G401 (cell line): Measurements from ENCODE around the gene DLL4. TPM values are rescaled to one million over a fixed set of nuclear protein-coding genes. Genes with fewer than 3 reads are reported as not detected.

Experiments used
- DNase-seq: peaks from one replicate; pipeline ENCODE4 v3.0.0-alpha.2; 2015; ENCODE audit warnings: low spot score
- in situ Hi-C: cut with HindIII; loops from 2 replicates; pipeline ENCODE4 v1.10.0; 2016; ENCODE audit warnings: low sequenced_read_pairs, mixed read lengths
- total RNA-seq: library from RNA; depleted of rRNA; stranded (reverse); fragments of >200 nt; shearing (Covaris generic); gene quantifications from 2 replicates; pipeline ENCODE4 v1.2.3, GENCODE V29; 2014

The DLL4 gene
- total RNA-seq, 1 experiment from 2014 or later, result 0.20 TPM

DNA sequence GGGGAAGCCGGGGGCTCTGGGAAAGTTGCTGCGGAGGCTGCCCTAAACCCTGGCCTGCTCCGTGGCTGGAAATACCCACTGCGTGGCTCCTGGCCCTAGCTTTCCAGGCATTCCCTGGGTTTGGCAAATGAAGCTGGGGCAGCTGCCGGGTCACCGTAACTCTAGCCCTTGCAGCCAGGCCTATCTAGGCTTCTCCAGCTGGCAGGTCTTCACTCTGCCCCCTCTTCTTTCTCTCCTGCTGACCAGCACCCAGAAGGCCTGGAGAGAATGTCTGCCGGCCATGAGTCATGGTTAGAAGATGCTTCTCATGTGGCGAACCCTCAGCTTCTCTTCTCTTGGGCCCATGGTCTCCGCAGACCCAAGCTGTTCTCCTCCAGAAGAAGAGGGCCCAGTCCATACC, 5.6 kb upstream of the DLL4 start:
- in situ Hi-C loops, result no loop called here

DNA sequence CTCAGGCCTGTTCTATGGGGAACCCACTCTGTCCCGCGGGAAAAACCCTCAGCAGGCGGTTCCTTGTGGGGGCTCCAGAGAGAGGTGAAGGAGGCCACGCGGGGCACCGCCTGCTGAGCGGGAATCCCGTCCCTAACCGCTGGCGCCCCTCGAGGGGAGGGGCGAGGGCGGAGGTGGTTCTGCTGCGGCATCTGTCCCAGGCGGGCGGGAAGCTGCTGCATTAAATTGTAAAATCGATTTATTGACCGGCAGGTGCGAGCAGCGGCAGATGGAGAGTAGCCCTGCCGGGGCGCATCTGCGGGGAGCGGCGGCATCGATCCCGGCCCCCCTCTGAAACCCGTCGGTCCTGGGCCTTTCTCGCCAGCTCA, 3.7 kb upstream of the DLL4 start:
- in situ Hi-C loops, result no loop called here
- no peak for DNase-seq

More for the DNA sequence above, 5.6 kb upstream of the DLL4 start:
- DNase-seq, result no peak

- in situ Hi-C loops, result no loop called here
- DNase-seq, result peak; percentile 42
These were observed 3.1 kb upstream of the DLL4 start for GRCh38 chr15:40925863-40926658.

DNA sequence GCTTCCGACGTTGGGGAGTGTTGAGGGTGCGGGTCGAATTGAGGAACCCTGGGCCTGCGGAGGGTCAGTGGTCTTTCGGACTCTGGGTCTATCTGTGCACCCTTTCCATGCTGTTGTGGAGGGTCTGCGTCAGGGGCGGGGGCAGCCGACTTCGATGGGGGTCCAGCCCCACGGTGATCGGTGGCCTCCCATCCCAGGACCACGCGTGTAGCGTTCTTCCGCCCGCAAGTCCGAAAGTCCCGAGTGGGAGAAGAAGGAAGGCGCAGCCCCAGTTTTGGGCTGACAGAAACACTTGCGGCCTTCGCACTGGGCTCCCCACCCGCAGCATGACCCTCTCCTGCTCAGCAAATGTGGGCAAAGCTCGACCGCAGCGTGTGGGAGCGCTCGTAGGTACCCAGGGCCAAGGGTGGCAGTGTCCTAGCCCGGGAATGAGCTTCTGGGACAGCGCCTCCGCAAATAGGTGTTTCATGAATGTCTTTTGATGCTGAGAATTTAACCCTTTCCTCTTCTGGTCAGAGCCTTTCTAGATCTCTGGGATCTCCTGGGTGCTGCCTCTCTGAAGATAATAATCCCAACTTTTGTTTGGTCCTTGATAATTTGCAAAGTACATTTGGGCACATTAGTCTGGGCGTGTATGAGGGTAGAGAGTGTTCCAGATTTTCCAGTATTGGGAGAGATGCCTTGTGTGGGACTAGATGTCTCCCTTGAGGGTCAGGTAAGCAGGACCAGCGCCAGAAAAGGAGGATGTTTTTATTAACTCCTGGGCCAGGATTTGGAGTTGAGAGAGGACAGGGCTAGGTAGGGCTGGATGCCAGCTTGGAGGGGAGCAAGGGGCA, 2.3 kb upstream of the DLL4 start:
- DNase-seq, result no peak
- in situ Hi-C loops, result no loop called here

GRCh38 chr15:40927495-40927872, 1.7 kb upstream of the DLL4 start:
- DNase-seq, result no peak

DNA sequence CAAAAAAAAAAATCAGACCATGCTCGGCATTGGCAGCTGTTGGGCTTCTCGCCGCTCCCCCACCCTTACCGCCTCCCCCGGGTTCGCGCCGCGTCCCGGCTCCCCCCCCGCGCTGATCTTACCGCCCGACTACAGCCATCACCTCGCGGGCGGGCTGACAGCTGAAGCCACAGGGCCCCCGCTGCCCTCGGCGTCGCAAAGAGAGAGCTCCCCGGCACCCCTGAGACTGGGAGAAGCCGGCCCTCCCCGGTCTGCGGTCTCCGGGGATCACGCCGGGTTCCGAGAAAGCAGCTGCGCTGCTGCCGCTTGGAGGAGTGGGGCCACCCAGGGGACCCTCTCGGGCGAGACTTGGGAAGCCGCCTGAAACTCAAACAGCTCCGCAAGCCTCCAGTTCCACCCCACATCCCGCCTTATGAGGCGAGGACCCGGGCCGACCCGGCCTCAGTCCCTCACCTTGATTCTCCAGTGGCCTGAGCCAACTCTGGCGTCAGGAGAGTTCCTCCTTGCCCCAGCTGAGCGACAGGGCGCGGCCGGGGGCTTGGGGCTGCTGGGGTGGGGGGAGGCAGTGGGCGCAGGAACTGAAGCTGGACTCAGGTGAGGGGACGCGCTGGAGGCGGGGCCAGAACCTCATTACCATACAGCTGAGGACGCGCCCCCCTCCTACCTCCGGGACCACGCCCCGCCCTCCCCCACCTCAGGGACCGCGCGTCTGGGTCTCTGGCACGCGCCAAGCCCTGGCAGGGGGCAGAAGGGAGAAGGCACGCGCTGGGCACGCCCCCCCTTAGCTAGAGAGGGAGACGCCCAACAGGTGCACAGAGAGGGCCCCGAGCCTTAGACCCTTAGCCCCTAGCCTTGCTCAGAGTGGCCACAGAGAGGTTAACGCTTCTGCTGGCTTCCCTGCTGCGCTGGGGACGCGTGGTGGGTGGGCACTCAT, 1.0 kb upstream of the DLL4 start:
- DNase-seq, result no peak

More at GRCh38 chr15:40927495-40927872, 1.7 kb upstream of the DLL4 start:
- in situ Hi-C loops, result no loop called here

GRCh38 chr15:40929660-40930429, 705 bp downstream of the DLL4 start:
- DNase-seq, result no peak

More for the DNA sequence above, 1.0 kb upstream of the DLL4 start:
- in situ Hi-C loops, result no loop called here

GRCh38 chr15:40930430-40931299, 1.5 kb downstream of the DLL4 start:
- peak; percentile 72 for DNase-seq
- in situ Hi-C loops, result no loop called here

More at GRCh38 chr15:40929660-40930429, 705 bp downstream of the DLL4 start:
- in situ Hi-C loops, result no loop called here

DNA sequence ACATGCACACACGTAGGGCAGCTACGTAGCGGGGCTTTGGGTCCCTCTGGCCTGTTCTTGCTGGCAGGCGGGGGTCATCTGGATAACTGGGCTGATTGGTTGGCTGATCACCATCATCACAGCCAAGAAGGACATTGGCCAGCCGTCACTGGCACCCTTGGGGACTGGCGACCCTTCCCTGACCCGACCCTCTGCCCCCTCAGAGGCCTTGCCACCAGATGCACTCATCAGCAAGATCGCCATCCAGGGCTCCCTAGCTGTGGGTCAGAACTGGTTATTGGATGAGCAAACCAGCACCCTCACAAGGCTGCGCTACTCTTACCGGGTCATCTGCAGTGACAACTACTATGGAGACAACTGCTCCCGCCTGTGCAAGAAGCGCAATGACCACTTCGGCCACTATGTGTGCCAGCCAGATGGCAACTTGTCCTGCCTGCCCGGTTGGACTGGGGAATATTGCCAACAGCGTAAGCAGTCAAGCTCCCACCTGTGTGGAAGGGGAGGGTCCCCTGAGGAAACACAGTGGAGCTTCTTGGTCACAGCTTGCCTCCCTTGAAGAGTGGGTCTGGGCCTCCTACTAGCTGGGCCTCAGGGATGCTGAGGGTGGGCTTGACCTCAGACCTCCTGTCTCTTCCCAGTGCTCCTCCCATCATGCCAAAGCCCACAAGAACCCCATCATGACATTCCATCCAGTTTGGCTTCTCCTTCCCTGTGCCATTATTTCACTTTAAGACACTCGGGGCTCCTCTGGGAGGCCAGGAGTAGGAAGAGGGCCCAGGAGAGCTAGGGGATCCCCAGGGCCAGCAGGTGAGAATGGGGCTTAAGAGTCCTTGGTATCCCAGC, 2.4 kb downstream of the DLL4 start:
- in situ Hi-C loops, result no loop called here
- peak; percentile 69 for DNase-seq

DNA sequence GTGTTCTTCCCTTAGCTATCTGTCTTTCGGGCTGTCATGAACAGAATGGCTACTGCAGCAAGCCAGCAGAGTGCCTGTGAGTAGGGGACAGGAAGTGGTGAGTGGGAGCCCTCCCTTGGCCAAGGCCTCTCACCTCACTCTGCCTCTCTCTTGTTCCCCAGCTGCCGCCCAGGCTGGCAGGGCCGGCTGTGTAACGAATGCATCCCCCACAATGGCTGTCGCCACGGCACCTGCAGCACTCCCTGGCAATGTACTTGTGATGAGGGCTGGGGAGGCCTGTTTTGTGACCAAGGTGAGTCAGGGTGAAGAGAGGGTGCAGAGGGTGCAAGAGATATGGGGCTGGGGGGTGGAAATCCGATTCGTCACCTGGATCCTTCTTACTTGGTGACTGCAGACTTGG, 3.0 kb downstream of the DLL4 start:
- DNase-seq, result peak; percentile 37
- in situ Hi-C loops, result no loop called here

DNA sequence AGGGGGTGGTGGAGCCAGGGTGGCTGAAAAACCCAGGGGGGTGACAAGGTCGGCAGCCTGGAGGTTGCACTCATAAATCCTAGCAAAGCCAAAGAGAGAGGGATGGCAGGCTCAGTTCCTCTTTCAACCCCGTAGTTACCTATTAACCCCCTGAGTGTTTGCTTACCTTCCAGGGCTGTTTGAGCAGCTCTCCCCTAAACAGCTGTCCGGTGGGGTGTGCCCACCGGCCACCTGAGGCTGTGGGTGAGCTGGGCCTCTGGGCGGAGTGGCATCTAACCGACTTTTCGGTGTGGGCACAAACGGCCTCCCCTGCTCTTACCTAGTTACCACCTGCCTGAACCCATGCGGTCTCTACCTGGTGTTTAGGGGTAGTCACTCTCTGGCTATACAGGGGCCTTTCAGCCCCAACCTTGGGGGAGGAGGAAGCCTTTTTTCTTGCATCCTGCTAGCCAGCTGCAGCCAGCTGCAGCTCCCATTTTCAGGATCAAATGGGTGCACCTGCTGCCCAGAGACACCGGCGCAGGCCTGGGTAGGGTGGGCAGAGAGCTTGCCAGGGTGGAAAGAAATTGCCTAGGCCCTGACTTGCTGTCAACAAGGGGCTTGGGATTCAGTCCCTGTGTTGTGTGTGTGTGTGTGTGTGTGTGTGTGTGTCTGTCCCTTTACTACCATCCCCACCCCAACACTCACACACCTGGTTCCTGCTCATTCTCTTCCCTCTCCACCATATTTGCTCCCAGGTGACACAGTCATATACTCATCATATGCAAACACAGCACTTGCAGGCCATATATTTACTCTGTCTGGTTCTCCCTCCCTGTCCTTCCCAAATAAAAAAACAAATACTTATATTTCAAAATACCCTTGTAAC, 3.7 kb downstream of the DLL4 start:
- no peak for DNase-seq
- in situ Hi-C loops, result no loop called here

DNA sequence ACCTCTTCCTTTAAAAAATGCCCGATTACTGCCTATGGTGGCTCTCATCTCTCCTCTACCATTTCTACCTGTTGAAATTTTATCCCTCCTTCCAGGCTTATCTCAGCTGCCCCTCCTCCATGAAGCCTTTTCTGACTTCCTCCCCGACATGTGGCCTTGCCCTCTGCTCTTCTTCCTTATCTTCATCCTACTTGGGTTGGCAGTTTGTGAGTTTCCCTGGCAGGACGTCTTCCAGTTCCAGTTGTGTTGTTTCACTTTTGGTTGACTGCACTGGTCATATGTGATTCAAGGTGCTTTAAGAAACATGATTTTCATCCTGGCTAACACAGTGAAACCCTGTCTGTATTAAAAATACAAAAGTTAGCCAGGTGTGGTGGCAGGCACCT, 4.4 kb downstream of the DLL4 start:
- in situ Hi-C loops, result no loop called here
- no peak for DNase-seq

GRCh38 chr15:40934457-40934856, 5.3 kb downstream of the DLL4 start:
- no peak for DNase-seq
- in situ Hi-C loops, result no loop called here

- DNase-seq, result no peak
These were observed 7.1 kb downstream of the DLL4 start for GRCh38 chr15:40936234-40936708.

DNA sequence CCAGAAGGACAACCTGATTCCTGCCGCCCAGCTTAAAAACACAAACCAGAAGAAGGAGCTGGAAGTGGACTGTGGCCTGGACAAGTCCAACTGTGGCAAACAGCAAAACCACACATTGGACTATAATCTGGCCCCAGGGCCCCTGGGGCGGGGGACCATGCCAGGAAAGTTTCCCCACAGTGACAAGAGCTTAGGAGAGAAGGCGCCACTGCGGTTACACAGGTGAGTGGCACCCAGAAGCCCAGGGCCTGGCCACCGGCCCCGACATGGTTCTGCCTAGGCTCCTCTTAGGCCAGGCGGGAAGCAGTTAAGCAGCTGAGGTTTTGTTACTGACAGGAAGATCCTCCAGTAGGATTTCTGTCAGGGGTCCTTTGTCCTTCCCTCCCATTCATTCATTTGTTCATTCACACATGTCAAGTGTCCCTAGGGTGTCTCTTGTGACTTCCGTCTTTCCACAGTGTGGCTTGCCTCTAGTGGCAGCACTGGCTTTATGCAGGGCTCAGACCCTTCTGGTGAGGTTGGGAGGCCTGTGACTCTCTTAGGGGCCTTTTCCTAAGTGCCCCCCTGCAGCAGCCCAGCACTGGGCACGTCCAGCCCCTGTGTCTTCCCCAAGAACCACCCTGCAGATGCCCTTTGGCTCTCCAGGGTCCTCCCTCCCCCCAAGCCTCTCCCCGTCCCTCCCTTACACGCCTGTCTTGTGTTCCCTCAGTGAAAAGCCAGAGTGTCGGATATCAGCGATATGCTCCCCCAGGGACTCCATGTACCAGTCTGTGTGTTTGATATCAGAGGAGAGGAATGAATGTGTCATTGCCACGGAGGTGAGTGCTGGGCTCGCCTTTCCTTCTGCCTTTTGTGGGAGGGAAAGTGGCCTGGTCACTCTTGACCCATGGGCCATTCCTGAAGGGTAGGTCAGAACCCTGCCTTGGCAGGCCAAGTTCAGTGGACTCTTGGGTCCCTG, 7.8 kb downstream of the DLL4 start:
- in situ Hi-C loops, result no loop called here
- no peak for DNase-seq

More at GRCh38 chr15:40936234-40936708, 7.1 kb downstream of the DLL4 start:
- in situ Hi-C loops, result no loop called here
